ENCODE data around the gene GJD4.

GJD4 gene

DNA sequence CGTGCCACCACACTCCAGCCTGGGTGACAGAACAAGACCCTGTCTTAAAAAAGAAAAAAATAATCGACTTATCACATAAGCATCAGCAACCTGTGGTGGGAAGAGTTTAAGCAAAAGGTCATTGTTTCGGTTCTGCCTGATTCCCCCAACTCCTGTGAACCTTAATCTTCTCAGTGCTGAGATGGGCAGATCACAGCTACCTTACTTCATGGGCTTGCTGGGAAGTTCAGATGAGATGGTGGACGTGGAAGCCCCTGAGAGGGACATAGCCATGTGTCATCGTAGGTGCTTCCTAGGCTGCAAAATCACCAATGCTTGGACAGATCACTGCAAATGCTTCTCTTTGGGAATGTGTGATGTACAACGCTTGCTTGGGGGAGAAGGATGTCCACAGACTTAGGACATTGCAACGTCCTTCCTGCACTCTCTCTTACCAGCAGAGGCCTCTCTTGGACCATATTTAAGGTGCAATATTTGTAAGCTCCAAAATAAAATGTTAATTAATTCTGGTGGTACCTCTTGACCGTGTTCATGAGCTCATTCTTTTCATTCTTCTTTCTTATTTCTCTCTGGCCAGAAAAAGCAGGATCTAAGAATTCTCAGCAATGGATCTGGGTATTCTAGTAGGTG, 8.6 kb downstream of the GJD4 start:
- no peak for DNase-seq (ENCODE audit: low spot score)
- no peak overlapping the region for H3K4me3 Mint-ChIP-seq
- H3K9me3 Mint-ChIP-seq, result no peaks in the 10 kb centered on the region
- H3K4me1 Mint-ChIP-seq (ENCODE audit: low read depth), result no peaks in the 10 kb centered on the region
- H3K27ac Mint-ChIP-seq, result no peak overlapping the region
- H3K27me3 Mint-ChIP-seq (ENCODE audit: low read depth), result peaks cover 12% of the 10 kb centered on the region
- no peaks in the 10 kb centered on the region for H3K36me3 Mint-ChIP-seq (ENCODE audit: low read depth)

- Mint-ChIP-seq H3K4me1 (ENCODE audit: low read depth) (no peaks in the 10 kb centered on the region), H3K4me3 (no peak overlapping the region), H3K36me3 (ENCODE audit: low read depth) (no peaks in the 10 kb centered on the region), H3K27me3 (ENCODE audit: low read depth) (peaks cover 9% of the 10 kb centered on the region), H3K27ac (no peak overlapping the region), H3K9me3 (no peaks in the 10 kb centered on the region)
- no peak for DNase-seq (ENCODE audit: low spot score)
Observed at GRCh38 chr10:35614312-35614711, 9.2 kb downstream of the GJD4 start.

DNA sequence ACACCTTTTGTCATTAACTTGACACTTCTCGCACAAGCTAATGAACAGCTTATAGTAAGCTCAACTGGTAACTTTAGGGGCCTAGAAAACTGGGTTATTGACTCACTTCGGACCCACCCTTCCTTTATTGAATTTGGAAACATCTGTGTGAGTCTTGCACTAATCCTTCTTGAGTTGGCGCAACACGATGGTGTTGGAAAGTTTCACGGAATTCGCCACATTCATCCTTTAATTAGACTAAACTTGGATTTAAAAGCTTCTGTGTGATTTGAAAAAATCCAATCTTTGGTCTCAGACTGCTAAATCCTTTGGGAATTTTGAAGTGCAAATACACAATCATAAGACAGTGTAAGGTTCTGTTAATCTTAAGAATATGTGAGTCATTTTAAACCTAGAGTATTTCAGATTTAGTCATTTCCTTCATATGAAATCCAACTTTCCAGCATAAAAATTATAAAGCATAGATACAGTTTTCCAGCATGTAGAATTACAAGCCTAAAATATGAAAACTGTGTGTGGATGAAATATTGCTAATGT, 21.9 kb downstream of the GJD4 start:
- Mint-ChIP-seq H3K36me3 (ENCODE audit: low read depth) (no peaks in the 10 kb centered on the region), H3K4me1 (ENCODE audit: low read depth) (no peaks in the 10 kb centered on the region), H3K9me3 (no peaks in the 10 kb centered on the region), H3K27me3 (ENCODE audit: low read depth) (no peaks in the 10 kb centered on the region), H3K4me3 (no peak overlapping the region), H3K27ac (no peak overlapping the region)
- no peak for DNase-seq (ENCODE audit: low spot score)

GRCh38 chr10:35631404-35631803, 26.3 kb downstream of the GJD4 start:
- Mint-ChIP-seq H3K27ac (no peak overlapping the region), H3K9me3 (no peaks in the 10 kb centered on the region), H3K36me3 (ENCODE audit: low read depth) (no peaks in the 10 kb centered on the region), H3K4me3 (no peak overlapping the region), H3K27me3 (ENCODE audit: low read depth) (peaks cover 12% of the 10 kb centered on the region), H3K4me1 (ENCODE audit: low read depth) (no peaks in the 10 kb centered on the region)
- no peak for DNase-seq (ENCODE audit: low spot score)

GRCh38 chr10:35632027-35632426, 26.9 kb downstream of the GJD4 start:
- no peak overlapping the region for H3K4me3 Mint-ChIP-seq
- DNase-seq (ENCODE audit: low spot score), result no peak
- H3K27me3 Mint-ChIP-seq (ENCODE audit: low read depth), result peaks cover 18% of the 10 kb centered on the region
- no peaks in the 10 kb centered on the region for H3K36me3 Mint-ChIP-seq (ENCODE audit: low read depth)
- H3K9me3 Mint-ChIP-seq, result no peaks in the 10 kb centered on the region
- H3K27ac Mint-ChIP-seq, result no peak overlapping the region
- no peaks in the 10 kb centered on the region for H3K4me1 Mint-ChIP-seq (ENCODE audit: low read depth)

GRCh38 chr10:35633006-35633980, 28.2 kb downstream of the GJD4 start:
- Mint-ChIP-seq H3K4me3 (no peak overlapping the region), H3K4me1 (ENCODE audit: low read depth) (no peaks in the 10 kb centered on the region), H3K27ac (no peak overlapping the region), H3K36me3 (ENCODE audit: low read depth) (no peaks in the 10 kb centered on the region), H3K27me3 (ENCODE audit: low read depth) (peaks cover 30% of the 10 kb centered on the region), H3K9me3 (no peaks in the 10 kb centered on the region)
- DNase-seq (ENCODE audit: low spot score), result no peak

- no peak overlapping the region for H3K27ac Mint-ChIP-seq
- no peaks in the 10 kb centered on the region for H3K9me3 Mint-ChIP-seq
- H3K4me3 Mint-ChIP-seq, result no peak overlapping the region
- peak; percentile 32 for DNase-seq (ENCODE audit: low spot score)
- H3K27me3 Mint-ChIP-seq (ENCODE audit: low read depth), result peaks cover 45% of the 10 kb centered on the region
- H3K4me1 Mint-ChIP-seq (ENCODE audit: low read depth), result peaks cover 4% of the 10 kb centered on the region
- no peaks in the 10 kb centered on the region for H3K36me3 Mint-ChIP-seq (ENCODE audit: low read depth)
Observed at GRCh38 chr10:35635576-35635975, 30.4 kb downstream of the GJD4 start.

DNA sequence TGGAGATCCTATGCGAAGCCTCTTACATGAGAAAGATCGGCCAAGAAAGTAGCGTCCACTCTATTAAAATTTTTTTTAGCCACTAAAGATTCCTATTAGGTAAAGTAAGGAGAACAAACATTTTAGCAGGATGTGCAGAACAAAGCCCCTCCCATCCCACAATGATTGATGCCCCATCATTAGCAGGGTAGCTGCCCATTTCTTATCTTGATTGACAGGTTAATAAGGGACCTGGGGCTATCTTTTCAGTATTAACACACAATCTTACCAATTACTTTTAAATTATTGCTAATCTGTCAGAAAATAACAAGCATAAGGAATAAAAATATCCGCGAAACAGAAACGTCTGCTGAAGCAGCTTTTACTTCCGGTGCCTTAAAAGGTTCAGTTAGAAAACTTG, 31.8 kb downstream of the GJD4 start:
- H3K4me3 Mint-ChIP-seq, result no peak overlapping the region
- no peaks in the 10 kb centered on the region for H3K36me3 Mint-ChIP-seq (ENCODE audit: low read depth)
- H3K27me3 Mint-ChIP-seq (ENCODE audit: low read depth), result peaks cover 50% of the 10 kb centered on the region
- no peak overlapping the region for H3K27ac Mint-ChIP-seq
- peaks cover 4% of the 10 kb centered on the region for H3K4me1 Mint-ChIP-seq (ENCODE audit: low read depth)
- H3K9me3 Mint-ChIP-seq, result no peaks in the 10 kb centered on the region
- DNase-seq (ENCODE audit: low spot score), result no peak

DNA sequence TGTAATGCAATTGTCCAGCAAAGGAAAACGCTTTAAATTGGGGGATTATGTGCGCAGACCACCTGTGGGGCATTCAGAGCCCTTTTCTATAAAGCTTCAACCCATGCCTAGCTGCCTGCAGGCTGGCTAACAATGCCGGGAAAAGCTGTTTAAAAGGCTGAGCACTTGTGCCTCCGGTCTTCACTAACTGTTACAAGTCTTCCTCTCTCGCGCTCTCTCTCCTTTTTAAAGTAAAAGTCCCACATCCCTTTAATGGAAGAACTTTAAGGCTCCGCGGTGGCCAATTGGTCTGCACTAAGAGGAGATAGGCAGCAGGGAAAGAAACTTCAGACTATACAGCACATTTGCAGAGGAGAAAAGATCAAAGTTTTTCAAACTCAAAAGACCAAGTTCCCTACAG, 32.3 kb downstream of the GJD4 start:
- H3K4me3 Mint-ChIP-seq, result no peak overlapping the region
- peaks cover 53% of the 10 kb centered on the region for H3K27me3 Mint-ChIP-seq (ENCODE audit: low read depth)
- peaks cover 4% of the 10 kb centered on the region for H3K4me1 Mint-ChIP-seq (ENCODE audit: low read depth)
- H3K36me3 Mint-ChIP-seq (ENCODE audit: low read depth), result no peaks in the 10 kb centered on the region
- no peaks in the 10 kb centered on the region for H3K9me3 Mint-ChIP-seq
- DNase-seq (ENCODE audit: low spot score), result no peak
- no peak overlapping the region for H3K27ac Mint-ChIP-seq

DNA sequence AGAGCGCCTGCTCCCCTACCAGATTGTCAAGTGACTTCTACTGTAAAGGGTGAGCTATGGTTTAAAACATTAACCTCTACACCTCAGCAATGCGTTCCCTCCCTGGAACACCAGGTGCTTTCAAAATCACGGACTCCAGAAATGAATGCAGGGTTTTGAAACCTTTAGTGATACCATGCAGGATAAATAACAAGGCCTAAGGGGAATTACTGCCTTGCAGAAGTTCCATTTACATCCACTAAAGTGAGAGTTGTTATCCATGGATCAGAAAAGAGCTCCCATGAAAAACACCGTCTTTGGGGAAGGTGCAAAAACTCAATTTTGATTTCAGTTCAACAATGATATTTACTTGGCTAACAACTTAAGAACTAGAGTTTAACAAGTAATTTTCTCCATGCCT, 33.0 kb downstream of the GJD4 start:
- no peak for DNase-seq (ENCODE audit: low spot score)
- no peaks in the 10 kb centered on the region for H3K36me3 Mint-ChIP-seq (ENCODE audit: low read depth)
- peaks cover 59% of the 10 kb centered on the region for H3K27me3 Mint-ChIP-seq (ENCODE audit: low read depth)
- no peak overlapping the region for H3K27ac Mint-ChIP-seq
- peaks cover 4% of the 10 kb centered on the region for H3K4me1 Mint-ChIP-seq (ENCODE audit: low read depth)
- no peaks in the 10 kb centered on the region for H3K9me3 Mint-ChIP-seq
- H3K4me3 Mint-ChIP-seq, result no peak overlapping the region

GRCh38 chr10:35639021-35639727, 34.0 kb downstream of the GJD4 start:
- Mint-ChIP-seq H3K36me3 (ENCODE audit: low read depth) (no peaks in the 10 kb centered on the region), H3K27me3 (ENCODE audit: low read depth) (peaks cover 69% of the 10 kb centered on the region), H3K4me1 (ENCODE audit: low read depth) (peaks cover 10% of the 10 kb centered on the region), H3K4me3 (peak overlapping the region; percentile 63), H3K9me3 (no peaks in the 10 kb centered on the region), H3K27ac (no peak overlapping the region)
- DNase-seq (ENCODE audit: low spot score), result no peak

- H3K27me3 Mint-ChIP-seq (ENCODE audit: low read depth), result peaks cover 75% of the 10 kb centered on the region
Observed at GRCh38 chr10:35639728-35640401, 34.7 kb downstream of the GJD4 start.

GRCh38 chr10:35640474-35640873, 35.3 kb downstream of the GJD4 start:
- DNase-seq (ENCODE audit: low spot score), result peak; percentile 44
- Mint-ChIP-seq H3K4me3 (peak overlapping the region; percentile 85), H3K27me3 (ENCODE audit: low read depth) (peaks cover 79% of the 10 kb centered on the region), H3K27ac (peak overlapping the region; percentile 26), H3K9me3 (no peaks in the 10 kb centered on the region), H3K4me1 (ENCODE audit: low read depth) (peaks cover 10% of the 10 kb centered on the region), H3K36me3 (ENCODE audit: low read depth) (no peaks in the 10 kb centered on the region)

More at GRCh38 chr10:35639728-35640401, 34.7 kb downstream of the GJD4 start:
- no peak overlapping the region for H3K27ac Mint-ChIP-seq
- no peaks in the 10 kb centered on the region for H3K36me3 Mint-ChIP-seq (ENCODE audit: low read depth)
- DNase-seq (ENCODE audit: low spot score), result no peak
- H3K4me1 Mint-ChIP-seq (ENCODE audit: low read depth), result peaks cover 10% of the 10 kb centered on the region
- no peaks in the 10 kb centered on the region for H3K9me3 Mint-ChIP-seq
- H3K4me3 Mint-ChIP-seq, result peak overlapping the region; percentile 63
